ENCODE data around the gene LRP1.

Gene LRP1

DNA sequence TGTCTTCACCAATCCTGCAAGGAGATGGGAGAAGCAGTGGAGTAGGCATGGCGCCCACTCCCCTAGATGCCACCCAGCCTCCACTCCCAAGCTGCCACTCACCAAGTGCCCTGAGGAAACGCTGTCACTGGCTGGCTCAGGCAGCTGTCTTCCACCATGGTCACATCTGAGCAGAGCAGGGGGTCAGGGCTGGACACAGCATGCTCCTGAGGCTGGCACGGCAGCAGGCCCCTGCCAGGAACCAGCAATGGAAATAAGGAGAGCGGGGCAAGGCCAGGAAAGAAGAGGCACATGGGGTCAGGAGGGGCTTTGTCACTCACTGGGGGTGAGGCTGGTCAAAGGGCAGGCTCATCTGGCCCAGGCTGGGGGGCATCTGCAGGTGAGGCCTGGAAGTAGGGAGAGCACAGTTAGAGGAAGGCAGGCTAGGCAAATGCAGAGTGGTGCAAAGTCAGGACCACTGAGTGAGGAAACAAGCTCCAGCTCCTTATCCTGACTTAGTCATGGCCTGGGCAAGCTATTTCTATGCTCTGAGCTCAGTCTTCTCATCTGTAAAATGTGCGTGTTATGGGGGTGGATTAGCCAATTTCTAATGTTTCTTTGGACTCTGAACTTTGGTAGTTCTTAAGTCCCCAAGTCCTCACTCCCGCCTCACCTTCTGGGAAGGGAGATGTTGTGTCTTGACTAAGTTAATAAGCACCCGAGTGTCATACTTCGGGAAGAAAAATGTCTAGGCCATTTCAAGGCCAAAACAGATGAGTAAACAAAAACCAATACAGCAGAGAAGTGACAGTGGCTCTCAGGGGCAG, 31.3 kb upstream of the LRP1 start:
- TF ChIP-seq, protein P1, sequence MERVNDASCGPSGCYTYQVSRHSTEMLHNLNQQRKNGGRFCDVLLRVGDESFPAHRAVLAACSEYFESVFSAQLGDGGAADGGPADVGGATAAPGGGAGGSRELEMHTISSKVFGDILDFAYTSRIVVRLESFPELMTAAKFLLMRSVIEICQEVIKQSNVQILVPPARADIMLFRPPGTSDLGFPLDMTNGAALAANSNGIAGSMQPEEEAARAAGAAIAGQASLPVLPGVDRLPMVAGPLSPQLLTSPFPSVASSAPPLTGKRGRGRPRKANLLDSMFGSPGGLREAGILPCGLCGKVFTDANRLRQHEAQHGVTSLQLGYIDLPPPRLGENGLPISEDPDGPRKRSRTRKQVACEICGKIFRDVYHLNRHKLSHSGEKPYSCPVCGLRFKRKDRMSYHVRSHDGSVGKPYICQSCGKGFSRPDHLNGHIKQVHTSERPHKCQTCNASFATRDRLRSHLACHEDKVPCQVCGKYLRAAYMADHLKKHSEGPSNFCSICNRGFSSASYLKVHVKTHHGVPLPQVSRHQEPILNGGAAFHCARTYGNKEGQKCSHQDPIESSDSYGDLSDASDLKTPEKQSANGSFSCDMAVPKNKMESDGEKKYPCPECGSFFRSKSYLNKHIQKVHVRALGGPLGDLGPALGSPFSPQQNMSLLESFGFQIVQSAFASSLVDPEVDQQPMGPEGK (CRISPR knock-in tag; IDR thresholded peaks at IDR 0.05; ENCODE audit: borderline replicate concordance): no peak
- TF ChIP-seq ZNF565 (CRISPR knock-in tag; conservative IDR thresholded peaks at IDR 0.05; ENCODE audit: low read depth): no peak
- no peak for TF ChIP-seq ZNF8 (CRISPR knock-in tag; IDR thresholded peaks at IDR 0.05)
- TF ChIP-seq, protein P2, sequence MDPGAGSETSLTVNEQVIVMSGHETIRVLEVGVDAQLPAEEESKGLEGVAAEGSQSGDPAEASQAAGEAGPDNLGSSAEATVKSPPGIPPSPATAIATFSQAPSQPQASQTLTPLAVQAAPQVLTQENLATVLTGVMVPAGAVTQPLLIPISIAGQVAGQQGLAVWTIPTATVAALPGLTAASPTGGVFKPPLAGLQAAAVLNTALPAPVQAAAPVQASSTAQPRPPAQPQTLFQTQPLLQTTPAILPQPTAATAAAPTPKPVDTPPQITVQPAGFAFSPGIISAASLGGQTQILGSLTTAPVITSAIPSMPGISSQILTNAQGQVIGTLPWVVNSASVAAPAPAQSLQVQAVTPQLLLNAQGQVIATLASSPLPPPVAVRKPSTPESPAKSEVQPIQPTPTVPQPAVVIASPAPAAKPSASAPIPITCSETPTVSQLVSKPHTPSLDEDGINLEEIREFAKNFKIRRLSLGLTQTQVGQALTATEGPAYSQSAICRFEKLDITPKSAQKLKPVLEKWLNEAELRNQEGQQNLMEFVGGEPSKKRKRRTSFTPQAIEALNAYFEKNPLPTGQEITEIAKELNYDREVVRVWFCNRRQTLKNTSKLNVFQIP (CRISPR knock-in tag; IDR thresholded peaks at IDR 0.05; ENCODE audit: borderline replicate concordance, low read depth): no peak
- no peak for TF ChIP-seq ZFP30 (CRISPR knock-in tag; IDR thresholded peaks at IDR 0.05)
- TF ChIP-seq, protein P3, sequence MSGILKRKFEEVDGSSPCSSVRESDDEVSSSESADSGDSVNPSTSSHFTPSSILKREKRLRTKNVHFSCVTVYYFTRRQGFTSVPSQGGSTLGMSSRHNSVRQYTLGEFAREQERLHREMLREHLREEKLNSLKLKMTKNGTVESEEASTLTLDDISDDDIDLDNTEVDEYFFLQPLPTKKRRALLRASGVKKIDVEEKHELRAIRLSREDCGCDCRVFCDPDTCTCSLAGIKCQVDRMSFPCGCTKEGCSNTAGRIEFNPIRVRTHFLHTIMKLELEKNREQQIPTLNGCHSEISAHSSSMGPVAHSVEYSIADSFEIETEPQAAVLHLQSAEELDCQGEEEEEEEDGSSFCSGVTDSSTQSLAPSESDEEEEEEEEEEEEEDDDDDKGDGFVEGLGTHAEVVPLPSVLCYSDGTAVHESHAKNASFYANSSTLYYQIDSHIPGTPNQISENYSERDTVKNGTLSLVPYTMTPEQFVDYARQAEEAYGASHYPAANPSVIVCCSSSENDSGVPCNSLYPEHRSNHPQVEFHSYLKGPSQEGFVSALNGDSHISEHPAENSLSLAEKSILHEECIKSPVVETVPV (CRISPR knock-in tag; IDR thresholded peaks at IDR 0.05): no peak
- TF ChIP-seq, protein P4, sequence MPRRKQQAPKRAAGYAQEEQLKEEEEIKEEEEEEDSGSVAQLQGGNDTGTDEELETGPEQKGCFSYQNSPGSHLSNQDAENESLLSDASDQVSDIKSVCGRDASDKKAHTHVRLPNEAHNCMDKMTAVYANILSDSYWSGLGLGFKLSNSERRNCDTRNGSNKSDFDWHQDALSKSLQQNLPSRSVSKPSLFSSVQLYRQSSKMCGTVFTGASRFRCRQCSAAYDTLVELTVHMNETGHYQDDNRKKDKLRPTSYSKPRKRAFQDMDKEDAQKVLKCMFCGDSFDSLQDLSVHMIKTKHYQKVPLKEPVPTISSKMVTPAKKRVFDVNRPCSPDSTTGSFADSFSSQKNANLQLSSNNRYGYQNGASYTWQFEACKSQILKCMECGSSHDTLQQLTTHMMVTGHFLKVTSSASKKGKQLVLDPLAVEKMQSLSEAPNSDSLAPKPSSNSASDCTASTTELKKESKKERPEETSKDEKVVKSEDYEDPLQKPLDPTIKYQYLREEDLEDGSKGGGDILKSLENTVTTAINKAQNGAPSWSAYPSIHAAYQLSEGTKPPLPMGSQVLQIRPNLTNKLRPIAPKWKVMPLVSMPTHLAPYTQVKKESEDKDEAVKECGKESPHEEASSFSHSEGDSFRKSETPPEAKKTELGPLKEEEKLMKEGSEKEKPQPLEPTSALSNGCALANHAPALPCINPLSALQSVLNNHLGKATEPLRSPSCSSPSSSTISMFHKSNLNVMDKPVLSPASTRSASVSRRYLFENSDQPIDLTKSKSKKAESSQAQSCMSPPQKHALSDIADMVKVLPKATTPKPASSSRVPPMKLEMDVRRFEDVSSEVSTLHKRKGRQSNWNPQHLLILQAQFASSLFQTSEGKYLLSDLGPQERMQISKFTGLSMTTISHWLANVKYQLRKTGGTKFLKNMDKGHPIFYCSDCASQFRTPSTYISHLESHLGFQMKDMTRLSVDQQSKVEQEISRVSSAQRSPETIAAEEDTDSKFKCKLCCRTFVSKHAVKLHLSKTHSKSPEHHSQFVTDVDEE (CRISPR knock-in tag; IDR thresholded peaks at IDR 0.05): no peak
- no peak for TF ChIP-seq GLIS3 (CRISPR knock-in tag; IDR thresholded peaks at IDR 0.05)
- TF ChIP-seq, protein P5, sequence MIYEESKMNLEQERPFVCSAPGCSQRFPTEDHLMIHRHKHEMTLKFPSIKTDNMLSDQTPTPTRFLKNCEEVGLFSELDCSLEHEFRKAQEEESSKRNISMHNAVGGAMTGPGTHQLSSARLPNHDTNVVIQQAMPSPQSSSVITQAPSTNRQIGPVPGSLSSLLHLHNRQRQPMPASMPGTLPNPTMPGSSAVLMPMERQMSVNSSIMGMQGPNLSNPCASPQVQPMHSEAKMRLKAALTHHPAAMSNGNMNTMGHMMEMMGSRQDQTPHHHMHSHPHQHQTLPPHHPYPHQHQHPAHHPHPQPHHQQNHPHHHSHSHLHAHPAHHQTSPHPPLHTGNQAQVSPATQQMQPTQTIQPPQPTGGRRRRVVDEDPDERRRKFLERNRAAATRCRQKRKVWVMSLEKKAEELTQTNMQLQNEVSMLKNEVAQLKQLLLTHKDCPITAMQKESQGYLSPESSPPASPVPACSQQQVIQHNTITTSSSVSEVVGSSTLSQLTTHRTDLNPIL (CRISPR knock-in tag; IDR thresholded peaks at IDR 0.05; ENCODE audit: low read depth): no peak
- no peak for TF ChIP-seq BACH2 (CRISPR knock-in tag; IDR thresholded peaks at IDR 0.05; ENCODE audit: borderline replicate concordance)
- TF ChIP-seq RARB (CRISPR knock-in tag; IDR thresholded peaks at IDR 0.05): no peak
- no peak for TF ChIP-seq TOX (CRISPR knock-in tag; IDR thresholded peaks at IDR 0.05; ENCODE audit: borderline replicate concordance)
- no peak for TF ChIP-seq SNAI2 (CRISPR knock-in tag; IDR thresholded peaks at IDR 0.05)
- TF ChIP-seq TCF4 (CRISPR knock-in tag; IDR thresholded peaks at IDR 0.05; ENCODE audit: borderline replicate concordance): no peak
- TF ChIP-seq PPARA (CRISPR knock-in tag; IDR thresholded peaks at IDR 0.05; ENCODE audit: borderline replicate concordance): no peak
- peak; percentile 16; the same call in 2 of the 3 replicates for ATAC-seq

DNA sequence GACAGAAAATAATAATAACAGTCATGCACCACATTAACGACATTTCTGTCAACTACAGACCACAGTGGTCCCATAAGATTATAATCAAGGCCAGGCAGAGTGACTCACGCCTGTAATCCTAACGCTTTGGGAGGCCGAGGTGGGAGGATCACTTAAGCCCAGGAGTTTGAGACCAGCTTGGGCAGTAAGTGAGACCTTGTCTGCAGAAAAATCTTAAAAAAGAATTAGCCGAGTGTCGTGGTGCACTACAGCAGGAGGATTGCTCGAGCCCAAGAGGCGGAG, 30.8 kb upstream of the LRP1 start:
- ATAC-seq: no peak
- no peak for TF ChIP-seq TCF4 (CRISPR knock-in tag; IDR thresholded peaks at IDR 0.05; ENCODE audit: borderline replicate concordance)
- TF ChIP-seq ZNF8 (CRISPR knock-in tag; IDR thresholded peaks at IDR 0.05): no peak
- TF ChIP-seq, protein P3 (CRISPR knock-in tag; IDR thresholded peaks at IDR 0.05): no peak
- no peak for TF ChIP-seq CSDC2 (CRISPR knock-in tag; IDR thresholded peaks at IDR 0.05)
- TF ChIP-seq ZNF565 (CRISPR knock-in tag; conservative IDR thresholded peaks at IDR 0.05; ENCODE audit: low read depth): no peak
- TF ChIP-seq, protein P1 (CRISPR knock-in tag; IDR thresholded peaks at IDR 0.05; ENCODE audit: borderline replicate concordance): no peak
- TF ChIP-seq, protein P4 (CRISPR knock-in tag; IDR thresholded peaks at IDR 0.05): no peak
- no peak for TF ChIP-seq ZNF70 (CRISPR knock-in tag; IDR thresholded peaks at IDR 0.05)
- TF ChIP-seq GLIS3 (CRISPR knock-in tag; IDR thresholded peaks at IDR 0.05): no peak
- TF ChIP-seq ZC3H10 (CRISPR knock-in tag; IDR thresholded peaks at IDR 0.05): no peak
- TF ChIP-seq ARNTL (CRISPR knock-in tag; IDR thresholded peaks at IDR 0.05; ENCODE audit: borderline replicate concordance, low read depth): no peak
- TF ChIP-seq, protein P2 (CRISPR knock-in tag; IDR thresholded peaks at IDR 0.05; ENCODE audit: borderline replicate concordance, low read depth): no peak
- no peak for TF ChIP-seq ESRRG (CRISPR knock-in tag; IDR thresholded peaks at IDR 0.05)
- TF ChIP-seq PPARA (CRISPR knock-in tag; IDR thresholded peaks at IDR 0.05; ENCODE audit: borderline replicate concordance): no peak
